K562 (cell line): ENCODE results near the gene DXO. TPM values are rescaled to one million over a fixed set of nuclear protein-coding genes. Genes with fewer than 3 reads are reported as not detected.

Experiments used
- ATAC-seq: fragments of 200-7000 bp; cut with Tn5 transposase; 3 replicates; pipeline ENCODE4 v1.9.1; 2020; ENCODE audit warnings: moderate library complexity
- BruUV-seq: library from RNA; stranded (reverse); fragments of 400-500 nt; replicated peaks from 2 replicates; lab custom pipeline; 2021; lab: Mats Ljungman, UMichigan
- CTCF ChIA-PET: fragments of 300-600 bp; formaldehyde crosslinking; extraction: SDS; loops from one replicate; lab custom pipeline; 2021; ENCODE audit warnings: low intra/inter-chr PET ratio; lab: Yijun Ruan, JAX
- POLR2A ChIA-PET: fragments of 300-600, 350-650 bp; sonication (Branson Sonifier 250); formaldehyde crosslinking; extraction: SDS; loops from one replicate; lab custom pipeline; 2021; ENCODE audit warnings: antibody characterized with exemption, inconsistent platforms; lab: Yijun Ruan, JAX
- DNase-seq, 4 experiments: peaks; one replicate each; pipeline versions ENCODE4 v3.0.0 to v3.0.0-alpha.2; 2011 to 2018; ENCODE audit warnings: low spot score in 3 of 4, mixed read lengths in 3 of 4; ENCODE audit errors: extremely low read depth in 1 of 4
- FAIRE-seq: peaks from 2 replicates; lab custom pipeline; 2011; peaks lifted over from hg19 to GRCh38; lab: Jason Lieb, UNC
- H2AFZ ChIP-seq: 2 replicates; pipeline ENCODE4 v1.6.0; 2011; ENCODE audit warnings: low read depth, low read length, control low read depth, inconsistent platforms
- H3K27ac ChIP-seq: fragments of 200-600 bp; 3 replicates; pipeline ENCODE4 v1.8.0; 2011; ENCODE audit warnings: low read depth, mild to moderate bottlenecking, control low read depth, inconsistent platforms, low read length, moderate library complexity, mixed read lengths; ENCODE audit errors: extremely low read depth
- H3K27me3 ChIP-seq, 2 experiments: fragments of 300-600 bp in 1 of 2; 2 replicates in 1 of 2; 3 replicates in 1 of 2; pipeline versions ENCODE4 v1.6.0 to v1.8.0; 2011; ENCODE audit warnings: inconsistent platforms in 2 of 2, low read length in 2 of 2, mild to moderate bottlenecking in 1 of 2, mixed read lengths in 1 of 2, moderate library complexity in 1 of 2; ENCODE audit not compliant: control insufficient read depth in 2 of 2, insufficient read depth in 2 of 2
- H3K36me3 ChIP-seq: fragments of 300-600 bp; 3 replicates; pipeline ENCODE4 v1.8.0; 2011; ENCODE audit warnings: mild to moderate bottlenecking, low read length, inconsistent platforms; ENCODE audit not compliant: control insufficient read depth, insufficient read depth
- H3K4me1 ChIP-seq, 2 experiments: fragments of 200-600 bp in 1 of 2; replicated peaks in 1 of 2; 2 replicates in 1 of 2; 3 replicates in 1 of 2; pipeline versions ENCODE4 v1.5.1 to v1.8.0; 2011; ENCODE audit warnings: inconsistent platforms in 2 of 2, low read length in 2 of 2, mild to moderate bottlenecking in 1 of 2, mixed read lengths in 1 of 2, moderate library complexity in 1 of 2; ENCODE audit not compliant: control insufficient read depth in 2 of 2, insufficient read depth in 2 of 2
- H3K4me2 ChIP-seq: 2 replicates; pipeline ENCODE4 v1.6.1; 2011; ENCODE audit warnings: low read length, control low read depth, inconsistent platforms, mixed read lengths; ENCODE audit not compliant: insufficient read depth
- H3K4me3 ChIP-seq: fragments of 200-600 bp; sonication (generic), shearing (Covaris generic); 2 replicates; pipeline ENCODE4 v1.5.1; 2016; ENCODE audit warnings: control low read depth, inconsistent platforms
- H3K79me2 ChIP-seq: fragments of 200-600 bp; 3 replicates; pipeline ENCODE4 v1.8.0; 2011; ENCODE audit warnings: low read length, inconsistent platforms; ENCODE audit not compliant: control insufficient read depth, insufficient read depth
- H3K9ac ChIP-seq, 2 experiments: 2 replicates each; pipeline versions ENCODE4 v1.6.0 to v1.6.1; 2011; ENCODE audit warnings: low read depth in 2 of 2, low read length in 2 of 2, control low read depth in 1 of 2, inconsistent platforms in 1 of 2, mild to moderate bottlenecking in 1 of 2, mixed read lengths in 1 of 2; ENCODE audit not compliant: insufficient read depth in 1 of 2
- H3K9me1 ChIP-seq: one replicate; pipeline ENCODE4 v1.6.0; 2011; ENCODE audit warnings: inconsistent platforms, mild to moderate bottlenecking, low read length, moderate library complexity; ENCODE audit not compliant: control insufficient read depth, insufficient read depth
- H3K9me3 ChIP-seq: replicated peaks from 2 replicates; pipeline ENCODE4 v1.5.1; 2011; ENCODE audit warnings: low read depth, low read length, inconsistent platforms; ENCODE audit not compliant: control insufficient read depth, insufficient read depth
- H4K20me1 ChIP-seq: replicated peaks from 2 replicates; pipeline ENCODE4 v1.6.1; 2011; ENCODE audit warnings: low read length, inconsistent platforms, mixed read lengths; ENCODE audit not compliant: control insufficient read depth, insufficient read depth
- ATF6 ChIP-seq: sonication (generic); formaldehyde crosslinking; IDR thresholded peaks from 2 replicates; pipeline ENCODE4 v1.4.0; 2020; ENCODE audit warnings: mild to moderate bottlenecking, missing genetic modification reagents
- CSDE1 ChIP-seq, 2 experiments: fragments of 450-650 bp; IDR thresholded peaks; 2 replicates each; pipeline ENCODE4 v1.6.1; 2016; ENCODE audit warnings: mild to moderate bottlenecking in 1 of 2
- DNMT1 ChIP-seq: fragments of 450-650 bp; IDR thresholded peaks from 2 replicates; pipeline ENCODE4 v1.6.1; 2016; ENCODE audit warnings: antibody characterized with exemption, mild to moderate bottlenecking
- NR2C1 ChIP-seq, 2 experiments: fragments of 450-650 bp; IDR thresholded peaks; 2 replicates each; pipeline ENCODE4 v1.6.1; 2017; ENCODE audit warnings: mild to moderate bottlenecking in 2 of 2, antibody characterized with exemption in 1 of 2, inconsistent platforms in 1 of 2, missing compliant biosample characterization in 1 of 2, missing genetic modification characterization in 1 of 2
- ZBED1 ChIP-seq: IDR thresholded peaks from 2 replicates; pipeline ENCODE4 v1.6.1; 2014
- ZFPM2 ChIP-seq: fragments of 250-450 bp; sonication (Bioruptor Pico); IDR thresholded peaks from 2 replicates; pipeline ENCODE4 v1.5.1; 2022; ENCODE audit warnings: mild to moderate bottlenecking
- ZNF175 ChIP-seq: fragments of 200-800 bp; sonication (Bioruptor generic); IDR thresholded peaks from 2 replicates; pipeline ENCODE4 v1.6.1; 2016; ENCODE audit warnings: low read depth, mild to moderate bottlenecking, missing genetic modification characterization, missing compliant biosample characterization
- ZNF830 ChIP-seq: fragments of 250-450 bp; sonication (Bioruptor Pico); IDR thresholded peaks from 2 replicates; pipeline ENCODE4 v1.5.0; 2021; ENCODE audit warnings: mild to moderate bottlenecking
- WGBS: fragments of 100-300 bp; shearing (Covaris generic); methylation state at CpG from one replicate; pipeline ENCODE4 v1.1.6; 2016; ENCODE audit warnings: low coverage, mixed read lengths; ENCODE audit not compliant: insufficient coverage; ENCODE audit errors: missing lambda C conversion rate; 5-methylcytosine and 5-hydroxymethylcytosine counted together
- in situ Hi-C: fragments of 300-500 bp; cut with MboI; formaldehyde crosslinking; loops from 4 replicates; pipeline ENCODE4 v1.15.0; 2018; ENCODE audit warnings: inconsistent platforms, mixed read lengths
- intact Hi-C: fragments of 100-400 bp; cut with micrococcal nuclease; formaldehyde crosslinking; loops from 2 replicates; pipeline ENCODE4 v1.14.2; 2022
- polyA plus RNA-seq, 8 experiments: library from polyadenylated mRNA; depleted of rRNA in 4 of 8; stranded (reverse) in 5 of 8; unstranded in 3 of 8; fragments of >200 nt; fragmentation: Nextera tagmentation in 2 of 8; fragmentation: Illumina TruSeq in 1 of 8; extraction: Ambion mirVana in 2 of 8; extraction: Trizol in 1 of 8; gene quantifications; 2 replicates each; pipeline versions ENCODE4 v1.2.1 to v1.2.3, GENCODE V29; 2011 to 2014; ENCODE audit warnings: inconsistent platforms in 1 of 8, missing spikeins in 1 of 8
- total RNA-seq, 7 experiments: library from RNA; depleted of rRNA in 6 of 7; stranded (reverse); fragments of >200 nt in 6 of 7; fragmentation: Illumina TruSeq in 2 of 7; extraction: Trizol in 2 of 7; gene quantifications; 2 replicates each; pipeline versions ENCODE4 v1.2.1 to v1.2.3, GENCODE V29; 2011 to 2021; ENCODE audit warnings: low replicate concordance in 1 of 7

Gene DXO
- total and polyA plus RNA-seq, 9 of the 15 experiments (the other 6 are each of a cell fraction or from before 2014, with no cell fraction given) = 6.4 to 35.1 (median 19.4) TPM

- H3K36me3 ChIP-seq = no peaks in the 10 kb centered on the region
- FAIRE-seq (no peak), ATAC-seq (peak; percentile 12), DNase-seq (no peak)
- intact Hi-C loops (no loop called here), in situ Hi-C loops (no loop called here)
- TF ChIP-seq ZBED1 = no peak
- TF ChIP-seq ZFPM2 (CRISPR knock-in tag) = no peak
- TF ChIP-seq CSDE1 (IDR thresholded peaks at IDR 0.05) = no peak
- TF ChIP-seq ZNF175 (CRISPR knock-in tag) = 0 out of 2 replicates have a peak, but pooled peaks have one; percentile 65
- TF ChIP-seq ATF6 = no peak
- TF ChIP-seq ZNF830 = no peak
- no peak for TF ChIP-seq NR2C1 (IDR thresholded peaks at IDR 0.05)
- TF ChIP-seq NR2C1 (tag; IDR thresholded peaks at IDR 0.05) = 0 out of 2 replicates have a peak, but pooled peaks have one; percentile 5
- TF ChIP-seq DNMT1 = no peak
- H3K9me3 ChIP-seq = peaks cover 7% of the 10 kb centered on the region
- no TSS peak for BruUV-seq
- no peak overlapping the region for H3K4me3 ChIP-seq
- peak overlapping the region in 1 of 2 experiments; percentile 72; a peak in 2 of 4 replicates for H3K9ac ChIP-seq
- H3K27ac ChIP-seq = no peak overlapping the region; the same call in 2 of the 3 replicates
- CTCF ChIA-PET = no interaction called here
- H3K4me1 ChIP-seq = peaks cover 6% of the 10 kb centered on the region in 2 experiments; a peak in 4 of 5 replicates
- H3K9me1 ChIP-seq = no peaks in the 10 kb centered on the region
- peaks cover 1 to 2% of the 10 kb centered on the region in 2 experiments; a peak in 2 of 5 replicates for H3K27me3 ChIP-seq
- peak overlapping the region; percentile 35; the same call in 1 of the 2 replicates for H3K4me2 ChIP-seq
- H3K79me2 ChIP-seq = no peaks in the 10 kb centered on the region
- POLR2A ChIA-PET = interaction anchor here (0.6 to 0.9 kb wide), 3 partner anchors 23 to 269 kb away, joined by 3 read pairs; no protein-coding TSS in a partner anchor
- peak overlapping the region; percentile 88 for H2AFZ ChIP-seq
- no peaks in the 10 kb centered on the region for H4K20me1 ChIP-seq
- 51% methylated on average over 11 of the region's 11 CpGs for WGBS
These were observed 43.9 kb downstream of the DXO start for GRCh38 chr6:31927863-31928671.
